ENCODE measurements around the gene SPNS2. TPM values are rescaled to one million over a fixed set of nuclear protein-coding genes. Genes with fewer than 3 reads are reported as not detected.

SPNS2 gene
- total RNA-seq, 2 donors from 2014 or later: 19.2 to 58.0 TPM

- H3K36me3 ChIP-seq (replicated peaks in 1 of 2; ENCODE audit: insufficient read depth in 1 of 2, low read depth in 2 of 2): no peaks in the 10 kb centered on the region
- H3K27ac ChIP-seq: peak overlapping the region in 3 of 4 donors; percentile 65 to 83 (median 78)
- DNase-seq (no peak), ATAC-seq (no peak)
- WGBS, 2 donors: 87 to 97% methylated on average over 2 to 3 of the region's 3 CpGs
- no peaks in the 10 kb centered on the region for H3K9me3 ChIP-seq
- no peak overlapping the region for H3K4me3 ChIP-seq
- no peaks in the 10 kb centered on the region for H3K27me3 ChIP-seq
- intact Hi-C loops (cut with DNase I): no loop called here
- peaks cover 84% of the 10 kb centered on the region for H3K4me1 ChIP-seq
- TF ChIP-seq, protein P1, sequence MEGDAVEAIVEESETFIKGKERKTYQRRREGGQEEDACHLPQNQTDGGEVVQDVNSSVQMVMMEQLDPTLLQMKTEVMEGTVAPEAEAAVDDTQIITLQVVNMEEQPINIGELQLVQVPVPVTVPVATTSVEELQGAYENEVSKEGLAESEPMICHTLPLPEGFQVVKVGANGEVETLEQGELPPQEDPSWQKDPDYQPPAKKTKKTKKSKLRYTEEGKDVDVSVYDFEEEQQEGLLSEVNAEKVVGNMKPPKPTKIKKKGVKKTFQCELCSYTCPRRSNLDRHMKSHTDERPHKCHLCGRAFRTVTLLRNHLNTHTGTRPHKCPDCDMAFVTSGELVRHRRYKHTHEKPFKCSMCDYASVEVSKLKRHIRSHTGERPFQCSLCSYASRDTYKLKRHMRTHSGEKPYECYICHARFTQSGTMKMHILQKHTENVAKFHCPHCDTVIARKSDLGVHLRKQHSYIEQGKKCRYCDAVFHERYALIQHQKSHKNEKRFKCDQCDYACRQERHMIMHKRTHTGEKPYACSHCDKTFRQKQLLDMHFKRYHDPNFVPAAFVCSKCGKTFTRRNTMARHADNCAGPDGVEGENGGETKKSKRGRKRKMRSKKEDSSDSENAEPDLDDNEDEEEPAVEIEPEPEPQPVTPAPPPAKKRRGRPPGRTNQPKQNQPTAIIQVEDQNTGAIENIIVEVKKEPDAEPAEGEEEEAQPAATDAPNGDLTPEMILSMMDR (IDR thresholded peaks at IDR 0.05): no peak
- TF ChIP-seq POLR2A (IDR thresholded peaks at IDR 0.05): no peak
Observed at GRCh38 chr17:4508207-4508606, 9.5 kb downstream of the SPNS2 start.

DNA sequence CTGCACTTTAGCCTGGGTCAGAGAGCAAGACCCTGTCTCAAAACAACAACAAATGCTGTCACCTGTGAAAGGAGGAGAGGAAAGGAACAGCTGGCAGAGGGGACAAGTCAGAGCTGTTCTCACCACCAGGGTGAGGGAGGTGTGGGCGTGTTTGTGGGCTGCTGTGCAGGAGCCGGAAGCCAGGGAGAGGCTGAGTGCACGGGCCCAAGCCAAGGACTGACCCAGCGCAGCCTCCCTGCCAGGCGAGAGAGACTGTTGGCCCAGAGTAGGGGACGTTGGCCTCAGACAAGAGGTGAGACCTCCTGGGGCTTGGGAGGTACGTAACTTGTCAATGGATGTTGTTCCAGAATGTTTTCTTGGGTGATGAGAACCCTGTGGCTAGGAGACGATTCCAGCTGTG lies 10.7 kb downstream of the SPNS2 start:
- Histone ChIP-seq H3K9me3 (no peaks in the 10 kb centered on the region), H3K27ac (peak overlapping the region; percentile 34 to 83 (median 72)), H3K4me3 (no peak overlapping the region), H3K36me3 (replicated peaks in 1 of 2; ENCODE audit: insufficient read depth in 1 of 2, low read depth in 2 of 2) (no peaks in the 10 kb centered on the region), H3K27me3 (no peaks in the 10 kb centered on the region), H3K4me1 (peaks cover 88% of the 10 kb centered on the region)
- no peak for TF ChIP-seq POLR2A (IDR thresholded peaks at IDR 0.05)
- TF ChIP-seq, protein P1 (IDR thresholded peaks at IDR 0.05): peak in 4 of 7 experiments; percentile 24 to 36 (median 29)
- 42 to 64% methylated on average over 8 of the region's 8 CpGs for WGBS, 2 donors
- intact Hi-C loops (cut with DNase I): no loop called here
- peak; percentile 50 for ATAC-seq
- peak; percentile 44 to 66 (median 59) for DNase-seq

GRCh38 chr17:4509923-4510617 lies 11.4 kb downstream of the SPNS2 start:
- ATAC-seq: peak; percentile 24
- no peaks in the 10 kb centered on the region for H3K36me3 ChIP-seq (replicated peaks in 1 of 2; ENCODE audit: insufficient read depth in 1 of 2, low read depth in 2 of 2)
- intact Hi-C loops (cut with DNase I): no loop called here
- no peaks in the 10 kb centered on the region for H3K9me3 ChIP-seq
- 73 to 75% methylated on average over 10 to 21 of the region's 21 CpGs for WGBS, 2 donors
- H3K4me3 ChIP-seq: no peak overlapping the region
- DNase-seq: peak in 3 of 4 donors; percentile 39 to 55 (median 46)
- peak overlapping the region; percentile 34 to 83 (median 72) for H3K27ac ChIP-seq
- no peaks in the 10 kb centered on the region for H3K27me3 ChIP-seq
- TF ChIP-seq POLR2A (IDR thresholded peaks at IDR 0.05): no peak
- TF ChIP-seq, protein P1 (IDR thresholded peaks at IDR 0.05): no peak
- peaks cover 91% of the 10 kb centered on the region for H3K4me1 ChIP-seq

DNA sequence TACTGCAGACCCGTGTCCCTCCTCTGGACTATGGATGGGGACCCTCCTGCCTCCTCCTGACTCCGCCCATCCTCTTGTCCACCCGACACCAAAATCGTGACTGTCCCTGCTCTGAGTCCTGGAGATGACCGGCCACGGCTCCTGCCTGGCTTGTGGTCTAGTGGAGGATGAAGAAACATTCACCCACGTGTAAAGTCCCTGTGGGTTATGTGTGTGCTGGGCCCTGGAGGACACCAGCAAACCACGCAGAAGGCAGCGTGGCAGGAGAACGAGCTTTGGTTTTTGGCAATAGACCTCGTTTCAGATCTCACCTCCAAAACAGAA lies 11.9 kb downstream of the SPNS2 start:
- Histone ChIP-seq H3K27me3 (no peaks in the 10 kb centered on the region), H3K27ac (peak overlapping the region; percentile 34 to 83 (median 72)), H3K36me3 (replicated peaks in 1 of 2; ENCODE audit: insufficient read depth in 1 of 2, low read depth in 2 of 2) (no peaks in the 10 kb centered on the region), H3K9me3 (no peaks in the 10 kb centered on the region), H3K4me1 (peaks cover 95% of the 10 kb centered on the region), H3K4me3 (no peak overlapping the region)
- TF ChIP-seq POLR2A (IDR thresholded peaks at IDR 0.05): no peak
- TF ChIP-seq, protein P1 (IDR thresholded peaks at IDR 0.05): no peak
- no peak for ATAC-seq
- WGBS, 2 donors: 70 to 72% methylated on average over 5 to 11 of the region's 11 CpGs
- DNase-seq: no peak
- intact Hi-C loops (cut with DNase I): no loop called here

All from body of pancreas (tissue), 4 donors.